IMR-90 (cell line): ENCODE results near the gene TCF25. TPM values are rescaled to one million over a fixed set of nuclear protein-coding genes. Genes with fewer than 3 reads are reported as not detected.

Experiments used
- ATAC-seq: fragments of 200-7000 bp; cut with Tn5 transposase; 2 replicates; pipeline ENCODE4 v1.9.1; 2020; ENCODE audit warnings: low read depth, mild to moderate bottlenecking, moderate library complexity
- BruUV-seq: library from RNA; stranded (reverse); fragments of 400-500 nt; replicated peaks from 2 replicates; lab custom pipeline; 2021; lab: Mats Ljungman, UMichigan
- CTCF ChIA-PET: fragments of 300-600 bp; formaldehyde crosslinking; extraction: SDS; loops from one replicate; lab custom pipeline; 2021; ENCODE audit warnings: antibody characterized with exemption; lab: Yijun Ruan, JAX
- POLR2A ChIA-PET: fragments of 300-600 bp; sonication (Branson Sonifier 250); formaldehyde crosslinking; loops from one replicate; lab custom pipeline; 2022; ENCODE audit warnings: antibody characterized with exemption; ENCODE audit not compliant: unreplicated experiment; lab: Charles Lee
- DNase-seq: peaks from one replicate; pipeline ENCODE4 v3.0.0; 2013
- H2AFZ ChIP-seq: replicated peaks from 2 replicates; pipeline ENCODE3; 2013; ENCODE audit warnings: low read length, mild to moderate bottlenecking; ENCODE audit not compliant: poor library complexity
- H2AK5ac ChIP-seq: 2 replicates; pipeline ENCODE4 v1.6.1; 2013; ENCODE audit warnings: low read depth, low read length, inconsistent platforms
- H2AK9ac ChIP-seq: replicated peaks from 2 replicates; pipeline ENCODE3; 2013; ENCODE audit warnings: mild to moderate bottlenecking, low read depth, low read length, moderate library complexity; ENCODE audit not compliant: poor library complexity
- H2BK120ac ChIP-seq: 2 replicates; pipeline ENCODE4 v1.6.1; 2013; ENCODE audit warnings: low read depth, low read length, inconsistent platforms
- H2BK15ac ChIP-seq: 3 replicates; pipeline ENCODE4 v1.6.1; 2013; ENCODE audit warnings: low read depth, low read length, inconsistent platforms
- H2BK20ac ChIP-seq: 2 replicates; pipeline ENCODE4 v1.6.1; 2013; ENCODE audit warnings: low read depth, mild to moderate bottlenecking, inconsistent platforms, low read length, moderate library complexity
- H2BK5ac ChIP-seq: 2 replicates; pipeline ENCODE4 v1.6.1; 2013; ENCODE audit warnings: mild to moderate bottlenecking, low read depth, low read length, inconsistent platforms; ENCODE audit not compliant: poor library complexity, severe bottlenecking
- H3K14ac ChIP-seq: replicated peaks from 2 replicates; pipeline ENCODE4 v1.6.1; 2013; ENCODE audit warnings: low read depth, low read length, inconsistent platforms
- H3K18ac ChIP-seq: 2 replicates; pipeline ENCODE4 v1.6.1; 2013; ENCODE audit warnings: low read depth, low read length, control low read depth
- H3K23ac ChIP-seq: 2 replicates; pipeline ENCODE4 v1.6.1; 2013; ENCODE audit warnings: low read depth, low read length, inconsistent platforms
- H3K27ac ChIP-seq: 2 replicates; pipeline ENCODE4 v1.5.1; 2013; ENCODE audit warnings: mild to moderate bottlenecking, control low read depth, low read length; ENCODE audit not compliant: insufficient read depth
- H3K27me3 ChIP-seq: 2 replicates; pipeline ENCODE4 v1.6.1; 2013; ENCODE audit warnings: low read length; ENCODE audit not compliant: control insufficient read depth, insufficient read depth
- H3K36me3 ChIP-seq: 2 replicates; pipeline ENCODE4 v1.6.1; 2013; ENCODE audit warnings: low read length, mixed read lengths; ENCODE audit not compliant: control insufficient read depth, insufficient read depth
- H3K4ac ChIP-seq: 2 replicates; pipeline ENCODE4 v1.6.1; 2013; ENCODE audit warnings: low read depth, low read length, inconsistent platforms
- H3K4me1 ChIP-seq: 2 replicates; pipeline ENCODE4 v1.6.1; 2013; ENCODE audit warnings: low read length, mixed read lengths; ENCODE audit not compliant: control insufficient read depth, insufficient read depth
- H3K4me2 ChIP-seq: 2 replicates; pipeline ENCODE4 v1.6.1; 2013; ENCODE audit warnings: low read depth, mild to moderate bottlenecking, control low read depth, low read length, moderate library complexity
- H3K4me3 ChIP-seq: 2 replicates; pipeline ENCODE4 v1.5.1; 2013; ENCODE audit warnings: low read depth, mild to moderate bottlenecking, control low read depth, low read length, moderate library complexity; ENCODE audit not compliant: insufficient read depth
- H3K56ac ChIP-seq: 2 replicates; pipeline ENCODE4 v1.6.1; 2013; ENCODE audit warnings: low read length, inconsistent platforms; ENCODE audit not compliant: insufficient read depth; ENCODE audit errors: extremely low read depth
- H3K79me1 ChIP-seq, 2 experiments: 2 replicates each; pipeline ENCODE4 v1.6.1; 2013; ENCODE audit warnings: low read length in 2 of 2, inconsistent platforms in 1 of 2, low read depth in 1 of 2
- H3K9ac ChIP-seq: 2 replicates; pipeline ENCODE4 v1.6.1; 2013; ENCODE audit warnings: low read depth, low read length, control low read depth
- H3K9me1 ChIP-seq: 2 replicates; pipeline ENCODE4 v1.6.1; 2013; ENCODE audit warnings: low read length, inconsistent platforms; ENCODE audit not compliant: insufficient read depth
- H3K9me3 ChIP-seq: 2 replicates; pipeline ENCODE4 v1.6.1; 2013; ENCODE audit warnings: low read length; ENCODE audit not compliant: control insufficient read depth, insufficient read depth
- H4K20me1 ChIP-seq: 2 replicates; pipeline ENCODE4 v1.6.1; 2013; ENCODE audit warnings: low read length, inconsistent platforms; ENCODE audit not compliant: insufficient read depth
- H4K5ac ChIP-seq: 2 replicates; pipeline ENCODE4 v1.6.1; 2013; ENCODE audit warnings: mild to moderate bottlenecking, low read depth, low read length, control low read depth
- H4K8ac ChIP-seq, 2 experiments: 2 replicates each; pipeline ENCODE4 v1.6.1; 2013; ENCODE audit warnings: low read depth in 2 of 2, low read length in 2 of 2, control low read depth in 1 of 2, inconsistent platforms in 1 of 2
- H4K91ac ChIP-seq: 2 replicates; pipeline ENCODE4 v1.6.1; 2013; ENCODE audit warnings: low read depth, low read length, inconsistent platforms; ENCODE audit not compliant: insufficient read depth
- BHLHE40 ChIP-seq: fragments of 150-350 bp; IDR thresholded peaks from 2 replicates; pipeline ENCODE4 v1.6.1; 2016; ENCODE audit warnings: mild to moderate bottlenecking, low read depth, low read length
- CEBPB ChIP-seq: IDR thresholded peaks from 2 replicates; pipeline ENCODE4 v1.6.1; 2012; ENCODE audit warnings: low read depth, low read length, improper control_type of control experiment
- CHD1 ChIP-seq: IDR thresholded peaks from 2 replicates; pipeline ENCODE4 v1.6.1; 2012; ENCODE audit warnings: low read depth, low read length, improper control_type of control experiment
- CTCF ChIP-seq: conservative IDR thresholded peaks from 2 replicates; pipeline ENCODE4 v1.5.1; 2012; ENCODE audit warnings: mild to moderate bottlenecking, low read depth, low read length, improper control_type of control experiment
- ELK1 ChIP-seq: fragments of 150-350 bp; IDR thresholded peaks from 2 replicates; pipeline ENCODE4 v1.6.1; 2016; ENCODE audit warnings: low read depth, mild to moderate bottlenecking, low read length, moderate library complexity, borderline replicate concordance
- FOS ChIP-seq: fragments of 150-350 bp; IDR thresholded peaks from 2 replicates; pipeline ENCODE4 v1.6.1; 2016; ENCODE audit warnings: low read depth, low read length
- MAFK ChIP-seq: IDR thresholded peaks from 2 replicates; pipeline ENCODE4 v1.6.1; 2012; ENCODE audit warnings: low read depth, low read length, improper control_type of control experiment
- MAZ ChIP-seq: IDR thresholded peaks from 2 replicates; pipeline ENCODE4 v1.6.1; 2012; ENCODE audit warnings: low read depth, mild to moderate bottlenecking, low read length, improper control_type of control experiment, moderate library complexity, borderline replicate concordance
- MXI1 ChIP-seq: IDR thresholded peaks from 2 replicates; pipeline ENCODE4 v1.6.1; 2012; ENCODE audit warnings: low read depth, mild to moderate bottlenecking, low read length, moderate library complexity, borderline replicate concordance
- NFE2L2 ChIP-seq: fragments of 150-350 bp; IDR thresholded peaks from 2 replicates; pipeline ENCODE4 v1.6.1; 2016; ENCODE audit warnings: low read depth, mild to moderate bottlenecking, low read length
- POLR2A ChIP-seq: IDR thresholded peaks from 2 replicates; pipeline ENCODE4 v1.6.1; 2012; ENCODE audit warnings: mild to moderate bottlenecking, low read depth, low read length
- RAD21 ChIP-seq: IDR thresholded peaks from 2 replicates; pipeline ENCODE4 v1.6.1; 2012; ENCODE audit warnings: low read length, improper control_type of control experiment
- RCOR1 ChIP-seq: IDR thresholded peaks from 2 replicates; pipeline ENCODE4 v1.6.1; 2012; ENCODE audit warnings: mild to moderate bottlenecking, low read length, improper control_type of control experiment; ENCODE audit not compliant: insufficient replicate concordance
- RFX5 ChIP-seq: IDR thresholded peaks from 2 replicates; pipeline ENCODE4 v1.8.0; 2012; ENCODE audit warnings: low read depth, mild to moderate bottlenecking, low read length, moderate library complexity
- SMC3 ChIP-seq: fragments of 150-350 bp; IDR thresholded peaks from 2 replicates; pipeline ENCODE4 v1.6.1; 2016; ENCODE audit warnings: low read depth, mild to moderate bottlenecking, antibody characterized with exemption, low read length, moderate library complexity
- USF2 ChIP-seq: fragments of 150-350 bp; IDR thresholded peaks from 2 replicates; pipeline ENCODE4 v1.6.1; 2017; ENCODE audit warnings: mild to moderate bottlenecking, antibody characterized with exemption, low read length, low read depth
- WGBS, 2 experiments: methylation state at CpG; one replicate each; pipeline versions ENCODE4 v1.1.5 to v1.1.7; 2013; ENCODE audit warnings: missing lambda C conversion rate in 2 of 2; ENCODE audit not compliant: insufficient read length in 1 of 2; ENCODE audit errors: extremely low coverage in 2 of 2; 5-methylcytosine and 5-hydroxymethylcytosine counted together
- dilution Hi-C: fragments of 300-500 bp; cut with HindIII; formaldehyde crosslinking; loops from one replicate; pipeline ENCODE4 v1.14.3; 2018; ENCODE audit warnings: low sequenced_read_pairs; ENCODE audit not compliant: unreplicated experiment
- in situ Hi-C: fragments of 300-500 bp; cut with MboI; formaldehyde crosslinking; loops from 3 replicates; pipeline ENCODE4 v1.14.3; 2019; ENCODE audit warnings: low sequenced_read_pairs, inconsistent platforms, mixed read lengths
- intact Hi-C: fragments of 100-400 bp; cut with micrococcal nuclease; formaldehyde crosslinking; loops from 2 replicates; pipeline ENCODE4 v1.10.0; 2022
- polyA plus RNA-seq, 3 experiments: library from polyadenylated mRNA; depleted of rRNA; stranded (reverse); fragments of >200 nt; gene quantifications; 2 replicates each; pipeline ENCODE4 v1.2.3, GENCODE V29; 2012; ENCODE audit warnings: low replicate concordance in 1 of 3
- total RNA-seq: library from RNA; depleted of rRNA; stranded (reverse); fragments of >200 nt; gene quantifications from 2 replicates; pipeline ENCODE4 v1.2.3, GENCODE V29; 2012

TCF25 gene
- total and polyA plus RNA-seq, 2 of the 4 experiments (the other 2 are of a cell fraction): 127 to 184 TPM

- H3K4me3 ChIP-seq: no peak overlapping the region
- BruUV-seq: no TSS peak
- no peak overlapping the region for H3K4me2 ChIP-seq
- no peak overlapping the region for H3K4ac ChIP-seq
- 95% methylated on average over 3 of the region's 8 CpGs; no CpG with 5 or more reads in 1 of the 2 experiments for WGBS, 2 experiments
- H3K56ac ChIP-seq: no peak overlapping the region
- peaks cover 64% of the 10 kb centered on the region for H4K20me1 ChIP-seq
- no peak overlapping the region for H3K18ac ChIP-seq
- no peak overlapping the region for H2BK120ac ChIP-seq
- H2BK15ac ChIP-seq: no peak overlapping the region
- H3K14ac ChIP-seq: no peak overlapping the region
- dilution Hi-C loops: no loop called here
- H4K91ac ChIP-seq: no peak overlapping the region
- no peak overlapping the region for H3K23ac ChIP-seq
- DNase-seq (no peak), ATAC-seq (no peak)
- in situ Hi-C loops: no loop called here
- H3K9me3 ChIP-seq: no peaks in the 10 kb centered on the region
- peaks cover 34 to 54% of the 10 kb centered on the region in 2 experiments for H3K79me1 ChIP-seq
- H3K27me3 ChIP-seq: no peaks in the 10 kb centered on the region
- H4K8ac ChIP-seq: no peak overlapping the region
- intact Hi-C loops: no loop called here
- peaks cover 2% of the 10 kb centered on the region; the same call in 1 of the 2 replicates for H3K4me1 ChIP-seq
- TF ChIP-seq ELK1: no peak
- no peak for TF ChIP-seq NFE2L2
- no peak for TF ChIP-seq SMC3
- no peak for TF ChIP-seq RAD21
- no peak for TF ChIP-seq RFX5
- TF ChIP-seq CHD1: no peak
- no peak for TF ChIP-seq MAFK
- TF ChIP-seq FOS: no peak
- TF ChIP-seq POLR2A: no peak
- TF ChIP-seq CEBPB: no peak
- TF ChIP-seq BHLHE40: no peak
- no peak for TF ChIP-seq RCOR1
- TF ChIP-seq CTCF: no peak
- TF ChIP-seq USF2: no peak
- TF ChIP-seq MXI1: no peak
- no peak for TF ChIP-seq MAZ
- H3K9ac ChIP-seq: no peak overlapping the region
- no peak overlapping the region for H2AK5ac ChIP-seq
- H3K9me1 ChIP-seq: peaks cover 12% of the 10 kb centered on the region; the same call in 1 of the 2 replicates
- H2BK20ac ChIP-seq: no peak overlapping the region
- ChIA-PET POLR2A (no interaction called here), CTCF (no interaction called here)
- no peak overlapping the region for H2AK9ac ChIP-seq
- no peak overlapping the region for H4K5ac ChIP-seq
- no peak overlapping the region for H2BK5ac ChIP-seq
- H3K27ac ChIP-seq: no peak overlapping the region
- peaks cover 63% of the 10 kb centered on the region for H3K36me3 ChIP-seq
- no peak overlapping the region for H2AFZ ChIP-seq
These were observed 10.6 kb downstream of the TCF25 start for GRCh38 chr16:89884041-89884421.
